DOHH2 (cell line): ENCODE measurements around the gene KHDC3L.

Source experiments
- H3F3A ChIP-seq: fragments of 200-600 bp; sonication (generic), shearing (Covaris generic); 2 replicates; pipeline ENCODE4 v1.6.0; 2016; ENCODE audit warnings: antibody characterized with exemption, mild to moderate bottlenecking; ENCODE audit not compliant: control insufficient read depth, insufficient read depth
- H3K27ac ChIP-seq: fragments of 200-600 bp; sonication (generic); 2 replicates; pipeline ENCODE4 v1.5.1; 2014; ENCODE audit warnings: low read depth, mild to moderate bottlenecking, low read length, moderate library complexity
- H3K27me3 ChIP-seq: fragments of 200-600 bp; sonication (generic); 2 replicates; pipeline ENCODE4 v1.6.1; 2014; ENCODE audit warnings: mild to moderate bottlenecking, low read length, mixed read lengths; ENCODE audit not compliant: control insufficient read depth
- H3K36me3 ChIP-seq: fragments of 200-600 bp; sonication (generic); 2 replicates; pipeline ENCODE4 v1.6.1; 2014; ENCODE audit warnings: mild to moderate bottlenecking, low read length, moderate library complexity, mixed read lengths; ENCODE audit not compliant: control insufficient read depth
- H3K4me1 ChIP-seq: fragments of 200-600 bp; sonication (generic); 2 replicates; pipeline ENCODE4 v1.6.1; 2014; ENCODE audit warnings: mild to moderate bottlenecking, low read length, mixed read lengths; ENCODE audit not compliant: control insufficient read depth
- H3K4me2 ChIP-seq: fragments of 200-600 bp; sonication (generic); 2 replicates; pipeline ENCODE4 v1.6.0; 2014; ENCODE audit warnings: mild to moderate bottlenecking, low read length, moderate library complexity
- H3K4me3 ChIP-seq: fragments of 200-600 bp; sonication (generic); 2 replicates; pipeline ENCODE4 v1.5.1; 2014; ENCODE audit warnings: mild to moderate bottlenecking, low read length, mixed read lengths
- H3K79me2 ChIP-seq: fragments of 200-600 bp; sonication (generic); 2 replicates; pipeline ENCODE4 v1.6.1; 2014; ENCODE audit warnings: mild to moderate bottlenecking, low read length, mixed read lengths; ENCODE audit not compliant: control insufficient read depth
- H3K9me2 ChIP-seq: fragments of 200-600 bp; sonication (generic); replicated peaks from 2 replicates; pipeline ENCODE4 v1.6.1; 2014; ENCODE audit warnings: mild to moderate bottlenecking, low read length, mixed read lengths; ENCODE audit not compliant: control insufficient read depth
- H3K9me3 ChIP-seq: fragments of 200-600 bp; sonication (generic); 2 replicates; pipeline ENCODE4 v1.6.1; 2014; ENCODE audit warnings: antibody characterized with exemption, low read length, mixed read lengths; ENCODE audit not compliant: control insufficient read depth, insufficient read depth
- H4K20me1 ChIP-seq: fragments of 200-600 bp; sonication (generic); 2 replicates; pipeline ENCODE4 v1.6.0; 2014; ENCODE audit warnings: low read depth, mild to moderate bottlenecking, antibody characterized with exemption, low read length, moderate library complexity; ENCODE audit not compliant: control insufficient read depth, insufficient read depth
- EZH2phosphoT487 ChIP-seq: fragments of 200-600 bp; sonication (generic); IDR thresholded peaks from 2 replicates; pipeline ENCODE4 v1.6.1; 2017; ENCODE audit warnings: borderline replicate concordance, mild to moderate bottlenecking, antibody characterized with exemption, low read length, moderate library complexity, mixed read lengths
- TF ChIP-seq, protein P1 (sequence below): fragments of 200-600 bp; sonication (generic); IDR thresholded peaks from one replicate; pipeline ENCODE4 v1.5.1; 2014; ENCODE audit warnings: antibody characterized with exemption, mild to moderate bottlenecking, low read depth, low read length; ENCODE audit not compliant: poor library complexity, severe bottlenecking

The KHDC3L gene, protein sequence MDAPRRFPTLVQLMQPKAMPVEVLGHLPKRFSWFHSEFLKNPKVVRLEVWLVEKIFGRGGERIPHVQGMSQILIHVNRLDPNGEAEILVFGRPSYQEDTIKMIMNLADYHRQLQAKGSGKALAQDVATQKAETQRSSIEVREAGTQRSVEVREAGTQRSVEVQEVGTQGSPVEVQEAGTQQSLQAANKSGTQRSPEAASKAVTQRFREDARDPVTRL

DNA sequence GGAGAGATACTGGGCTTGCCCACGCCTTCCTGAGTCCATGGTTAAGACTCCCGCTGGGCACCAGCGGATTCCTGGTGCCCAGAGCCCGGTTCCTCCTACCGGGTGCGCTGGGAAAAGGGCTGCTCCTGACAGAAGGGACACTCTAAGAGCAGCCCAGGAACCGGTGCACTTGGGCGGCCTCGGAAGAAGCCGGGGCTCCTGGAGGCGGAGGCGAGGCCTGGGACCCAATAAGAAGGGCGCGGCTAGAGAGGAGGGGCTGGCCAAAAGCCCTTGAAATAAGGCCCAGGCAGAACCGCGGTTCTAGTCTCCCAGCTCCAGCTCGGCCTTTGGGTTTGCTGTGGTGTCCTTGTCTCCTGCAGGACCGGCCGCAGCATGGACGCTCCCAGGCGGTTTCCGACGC is at the start of gene KHDC3L:
Gene KHDC3L (plus strand): TSS at position 301 of the 400 bp plus-strand sequence. CDS start 72 bp downstream, at position 373.
- no peaks in the 10 kb centered on the region for H3K9me2 ChIP-seq
- no peaks in the 10 kb centered on the region for H3K9me3 ChIP-seq
- no peaks in the 10 kb centered on the region for H3K27me3 ChIP-seq
- H3K4me1 ChIP-seq = no peaks in the 10 kb centered on the region
- no peaks in the 10 kb centered on the region for H3K79me2 ChIP-seq
- H3F3A ChIP-seq = no peaks in the 10 kb centered on the region
- TF ChIP-seq, protein P1, sequence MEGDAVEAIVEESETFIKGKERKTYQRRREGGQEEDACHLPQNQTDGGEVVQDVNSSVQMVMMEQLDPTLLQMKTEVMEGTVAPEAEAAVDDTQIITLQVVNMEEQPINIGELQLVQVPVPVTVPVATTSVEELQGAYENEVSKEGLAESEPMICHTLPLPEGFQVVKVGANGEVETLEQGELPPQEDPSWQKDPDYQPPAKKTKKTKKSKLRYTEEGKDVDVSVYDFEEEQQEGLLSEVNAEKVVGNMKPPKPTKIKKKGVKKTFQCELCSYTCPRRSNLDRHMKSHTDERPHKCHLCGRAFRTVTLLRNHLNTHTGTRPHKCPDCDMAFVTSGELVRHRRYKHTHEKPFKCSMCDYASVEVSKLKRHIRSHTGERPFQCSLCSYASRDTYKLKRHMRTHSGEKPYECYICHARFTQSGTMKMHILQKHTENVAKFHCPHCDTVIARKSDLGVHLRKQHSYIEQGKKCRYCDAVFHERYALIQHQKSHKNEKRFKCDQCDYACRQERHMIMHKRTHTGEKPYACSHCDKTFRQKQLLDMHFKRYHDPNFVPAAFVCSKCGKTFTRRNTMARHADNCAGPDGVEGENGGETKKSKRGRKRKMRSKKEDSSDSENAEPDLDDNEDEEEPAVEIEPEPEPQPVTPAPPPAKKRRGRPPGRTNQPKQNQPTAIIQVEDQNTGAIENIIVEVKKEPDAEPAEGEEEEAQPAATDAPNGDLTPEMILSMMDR = no peak
- no peak for TF ChIP-seq EZH2phosphoT487
- H3K36me3 ChIP-seq = no peaks in the 10 kb centered on the region
- H3K4me3 ChIP-seq = no peak within 1 kb of the TSS
- H3K4me2 ChIP-seq = no peak within 1 kb of the TSS
- H3K27ac ChIP-seq = no peak within 1 kb of the TSS
- H4K20me1 ChIP-seq = no peaks in the 10 kb centered on the region

DNA sequence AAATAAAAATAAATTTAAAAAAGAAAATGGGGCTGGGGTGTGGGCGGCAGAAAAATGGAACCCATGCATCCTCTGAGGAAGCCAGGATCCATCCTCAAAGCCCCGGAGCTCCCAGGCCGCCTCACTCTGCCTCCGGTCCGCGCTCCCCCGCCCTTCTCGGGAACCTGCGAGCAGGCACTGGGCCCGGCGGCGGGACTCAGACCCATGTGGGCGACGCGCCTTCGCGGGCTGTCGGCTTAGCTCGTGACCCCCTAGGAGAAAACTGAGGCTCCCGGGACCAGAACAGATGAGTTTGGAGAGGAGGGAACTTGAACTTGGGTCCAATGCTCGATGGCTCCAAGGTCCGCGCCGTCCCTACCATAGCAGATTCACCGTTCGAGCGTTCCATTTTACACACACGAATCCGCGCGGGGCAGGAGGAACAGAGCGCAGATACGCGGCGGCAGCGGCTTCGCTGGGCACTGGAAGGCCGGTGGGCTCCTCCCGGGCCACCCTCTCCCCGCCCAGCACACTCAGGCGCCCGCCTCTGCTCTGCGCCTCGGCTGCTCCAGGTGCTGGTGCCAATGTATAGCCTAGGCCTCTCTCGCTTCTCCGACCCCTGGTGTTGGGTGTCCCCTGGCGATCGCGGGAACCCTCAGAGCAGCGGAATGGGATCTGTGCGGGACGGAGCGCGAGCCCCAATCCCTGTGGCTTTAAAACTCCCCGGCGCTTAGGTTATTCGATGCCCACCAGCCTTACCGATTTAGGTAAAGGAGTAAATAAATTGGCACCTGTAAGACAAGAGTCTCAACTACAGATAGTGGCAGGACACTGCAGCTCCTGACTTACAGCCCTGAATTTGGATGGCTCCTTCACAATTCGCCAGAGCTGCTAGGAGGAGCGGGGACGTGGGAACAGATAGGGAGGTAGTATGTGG is 47.6 kb upstream of the KHDC3L start:
- Histone ChIP-seq H3K4me2 (no peak overlapping the region), H3K79me2 (peaks cover 3% of the 10 kb centered on the region), H3K27ac (no peak overlapping the region), H3K9me2 (no peaks in the 10 kb centered on the region), H3F3A (no peaks in the 10 kb centered on the region), H3K36me3 (peaks cover under 1% of the 10 kb centered on the region), H3K4me3 (no peak overlapping the region), H3K27me3 (peaks cover 3% of the 10 kb centered on the region; the same call in 1 of the 2 replicates), H3K9me3 (no peaks in the 10 kb centered on the region), H4K20me1 (no peaks in the 10 kb centered on the region), H3K4me1 (peaks cover 5% of the 10 kb centered on the region)
- TF ChIP-seq, protein P1 = no peak
- no peak for TF ChIP-seq EZH2phosphoT487

DNA sequence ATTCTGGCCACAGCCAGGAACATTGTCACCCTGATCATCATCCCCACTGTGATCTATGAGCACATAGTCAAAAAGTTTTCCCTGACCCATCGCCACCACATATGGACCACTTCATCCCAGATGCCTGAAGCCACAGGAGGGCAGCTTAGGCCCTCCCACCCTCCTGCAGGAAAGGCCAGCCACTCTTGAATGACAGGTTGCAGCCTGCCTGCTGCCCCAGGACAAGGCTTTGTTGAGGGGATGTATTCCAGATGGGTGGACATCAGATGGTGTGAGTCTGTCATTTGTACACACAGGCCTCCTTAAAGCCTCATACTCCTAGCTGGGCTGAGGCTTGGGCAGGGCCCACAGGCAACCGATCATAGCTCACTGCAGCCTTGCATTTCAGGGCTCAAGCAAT is 39.1 kb upstream of the KHDC3L start:
- no peak for TF ChIP-seq EZH2phosphoT487
- TF ChIP-seq, protein P1 = no peak
- no peak overlapping the region for H3K4me2 ChIP-seq
- H3K36me3 ChIP-seq = no peaks in the 10 kb centered on the region
- H3K27me3 ChIP-seq = peaks cover under 1% of the 10 kb centered on the region; the same call in 1 of the 2 replicates
- H3K9me3 ChIP-seq = no peaks in the 10 kb centered on the region
- H3K27ac ChIP-seq = no peak overlapping the region
- H3F3A ChIP-seq = no peaks in the 10 kb centered on the region
- no peaks in the 10 kb centered on the region for H3K79me2 ChIP-seq
- no peaks in the 10 kb centered on the region for H3K9me2 ChIP-seq
- no peak overlapping the region for H3K4me3 ChIP-seq
- H4K20me1 ChIP-seq = no peaks in the 10 kb centered on the region
- peaks cover 8% of the 10 kb centered on the region; the same call in 1 of the 2 replicates for H3K4me1 ChIP-seq
